GM18517 (cell line): ENCODE results near the gene RFTN1.

ENCODE experiments used
- ATAC-seq: cut with Tn5 transposase; IDR thresholded peaks from one replicate; pipeline ENCODE4 v1.9.1; 2021; ENCODE audit warnings: mild to moderate bottlenecking, moderate library complexity; ENCODE audit not compliant: unreplicated experiment

The RFTN1 gene

DNA sequence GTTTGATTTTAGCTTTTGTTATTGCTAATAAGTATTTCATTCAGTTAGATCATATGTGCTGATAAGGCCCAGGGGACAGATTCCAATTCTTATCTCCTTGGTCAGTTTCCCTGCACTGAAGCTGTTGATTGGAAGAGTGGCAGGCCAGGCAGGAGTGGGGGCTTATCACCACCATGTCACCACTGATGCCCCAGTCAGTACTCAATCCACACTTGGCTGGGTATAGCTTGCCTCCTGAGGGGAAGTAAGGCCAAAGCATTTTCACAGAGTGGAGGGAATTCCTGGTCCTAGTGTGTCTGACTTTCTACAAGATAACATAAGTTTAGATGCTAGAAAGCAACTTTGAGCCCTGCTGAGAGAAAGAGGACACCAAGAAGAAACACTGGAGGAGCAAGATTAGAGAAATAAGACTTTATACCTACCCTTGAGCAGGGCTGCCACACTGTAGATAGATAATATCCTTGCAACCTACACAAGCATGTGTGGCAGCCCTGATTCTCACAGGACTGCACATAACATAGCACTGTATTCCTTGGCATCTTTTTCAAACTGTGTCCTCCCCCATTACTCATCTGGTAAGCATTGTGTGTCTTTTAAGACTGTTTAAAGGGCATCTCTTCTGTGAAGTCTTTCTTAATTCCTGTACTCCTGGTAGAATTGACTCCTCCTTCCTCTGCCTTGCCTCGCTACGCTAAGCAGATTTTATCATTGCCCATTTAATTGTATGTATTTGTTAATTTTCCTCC lies 224.2 kb downstream of the RFTN1 start:
- no peak for ATAC-seq

- no peak for ATAC-seq
These were observed 224.8 kb downstream of the RFTN1 start for GRCh38 chr3:16288664-16289063.

DNA sequence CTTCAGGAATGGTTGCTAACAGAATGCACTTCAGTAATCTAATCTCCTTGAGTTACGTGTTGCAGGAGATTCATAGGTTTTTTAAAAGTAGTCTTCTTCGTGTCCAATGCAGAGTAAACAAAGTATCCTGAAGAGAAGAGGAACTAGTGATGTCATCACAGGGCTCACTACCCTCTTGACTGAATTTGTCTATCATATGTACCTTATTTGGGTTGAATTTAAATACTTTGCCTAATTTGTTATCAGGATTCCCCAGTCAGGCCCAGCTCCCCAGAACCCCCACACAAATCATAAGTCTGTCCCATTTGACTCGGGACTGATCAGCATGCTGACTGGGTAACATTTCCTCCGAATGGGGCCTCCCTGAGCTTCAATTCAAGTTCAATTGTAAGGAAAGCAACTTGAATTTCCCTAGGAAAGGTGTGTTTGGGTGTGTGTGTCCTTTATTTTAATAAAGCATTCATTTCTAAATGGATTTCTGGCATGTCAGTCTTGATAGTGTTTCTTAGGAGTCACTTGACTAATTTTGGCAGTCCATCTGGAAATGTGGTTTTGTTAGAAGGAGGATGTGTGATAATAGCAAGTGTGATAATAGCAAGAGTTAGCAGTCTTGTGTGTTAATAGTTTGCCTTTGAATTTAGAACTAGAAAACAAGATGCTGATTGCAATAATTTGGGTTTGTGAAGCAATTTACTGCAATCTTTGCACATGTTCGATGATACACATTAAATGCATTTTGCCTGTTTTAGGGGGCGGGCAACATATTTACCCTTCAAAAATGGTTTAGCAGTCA lies 226.6 kb downstream of the RFTN1 start:
- ATAC-seq, result no peak

DNA sequence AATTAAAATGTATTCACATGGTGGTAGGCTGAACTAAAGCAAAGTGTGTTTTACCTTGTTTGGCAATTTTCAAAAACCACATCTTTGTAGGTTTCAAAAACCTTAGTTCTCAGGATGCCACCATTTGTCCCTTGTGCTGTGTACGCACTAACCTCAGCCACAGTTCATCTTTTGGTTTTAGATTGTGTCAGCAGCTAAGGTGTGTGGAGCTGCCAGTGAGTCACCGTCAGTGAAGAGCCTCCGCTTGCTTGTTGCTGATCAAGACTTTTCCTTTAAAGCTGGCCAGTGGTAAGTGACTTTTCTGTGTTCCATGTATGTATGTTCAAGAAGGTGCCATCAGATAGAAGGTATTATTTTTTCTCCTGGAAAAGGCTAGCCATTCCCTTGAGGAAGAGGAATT lies 227.3 kb downstream of the RFTN1 start:
- ATAC-seq, result peak; percentile 48

GRCh38 chr3:16284633-16285032 lies 228.9 kb downstream of the RFTN1 start:
- no peak for ATAC-seq

DNA sequence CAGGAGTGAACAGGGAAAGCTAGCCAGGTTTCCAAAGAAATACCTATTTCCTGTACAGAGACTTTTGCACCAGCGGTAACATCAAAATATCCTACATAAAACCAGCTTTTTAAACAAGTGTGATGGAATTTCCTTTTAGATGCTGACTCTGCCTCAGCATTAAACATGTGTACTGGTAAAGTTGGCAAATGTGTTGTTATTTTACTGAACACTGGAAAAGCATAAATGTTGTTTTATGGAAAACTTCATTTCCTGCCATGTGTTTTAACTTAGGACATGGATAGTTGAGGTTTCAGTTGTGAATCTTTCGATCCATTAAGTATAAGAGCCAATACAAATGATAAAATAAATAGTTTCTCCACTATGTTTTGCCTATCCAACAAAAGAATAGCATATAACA lies 232.8 kb downstream of the RFTN1 start:
- no peak for ATAC-seq

GRCh38 chr3:16279010-16279801 lies 234.3 kb downstream of the RFTN1 start:
- ATAC-seq, result no peak

- ATAC-seq, result no peak
These were observed 236.0 kb downstream of the RFTN1 start for GRCh38 chr3:16277471-16277870.

- ATAC-seq, result no peak
These were observed 239.6 kb downstream of the RFTN1 start for GRCh38 chr3:16273867-16274266.

- ATAC-seq, result no peak
These were observed 240.9 kb downstream of the RFTN1 start for GRCh38 chr3:16272588-16272987.

GRCh38 chr3:16270855-16271254 lies 242.6 kb downstream of the RFTN1 start:
- no peak for ATAC-seq

DNA sequence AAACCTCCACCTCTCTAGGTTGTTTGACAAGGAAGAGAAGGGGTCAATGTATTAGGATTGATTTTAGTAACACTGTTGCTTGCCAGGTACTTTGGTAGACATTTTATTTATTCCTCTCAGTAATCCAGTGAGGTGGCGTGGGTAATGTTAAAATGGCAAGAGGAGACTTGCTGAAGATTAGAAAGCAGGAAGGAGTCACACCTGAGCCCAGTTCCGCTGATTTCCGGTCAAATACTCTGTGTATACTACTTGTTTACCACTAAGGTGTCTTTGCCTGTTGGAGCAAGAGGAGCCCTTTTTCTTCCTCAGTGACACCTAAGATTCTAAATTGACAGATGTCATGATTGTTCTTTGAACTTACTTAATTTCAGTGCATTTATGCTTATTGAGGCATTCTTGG lies 246.8 kb downstream of the RFTN1 start:
- ATAC-seq, result no peak
